Esophagus muscularis mucosa (tissue), 4 donors: ENCODE measurements around the gene ZNF234.

Source experiments
- CTCF ChIP-seq, 3 experiments: fragments of 200-600 bp in 2 of 3; fragments of 450-650 bp in 1 of 3; sonication (generic) in 2 of 3; IDR thresholded peaks; one replicate each; pipeline ENCODE4 v1.5.1; 2017 to 2019; ENCODE audit warnings: antibody characterized with exemption in 3 of 3, mild to moderate bottlenecking in 2 of 3, moderate library complexity in 1 of 3
- EP300 ChIP-seq: sonication (generic); formaldehyde crosslinking; IDR thresholded peaks from one replicate; pipeline ENCODE4 v1.6.1; 2017; ENCODE audit warnings: antibody characterized with exemption
- POLR2A ChIP-seq: fragments of 450-650 bp; IDR thresholded peaks from one replicate; pipeline ENCODE4 v1.6.1; 2017; ENCODE audit warnings: antibody characterized with exemption, moderate library complexity, mild to moderate bottlenecking, low read depth
- POLR2AphosphoS5 ChIP-seq, 2 donors: sonication (generic); formaldehyde crosslinking; IDR thresholded peaks; one replicate each; pipeline ENCODE4 v1.6.1; 2017; ENCODE audit warnings: antibody characterized with exemption in 2 of 2

DNA sequence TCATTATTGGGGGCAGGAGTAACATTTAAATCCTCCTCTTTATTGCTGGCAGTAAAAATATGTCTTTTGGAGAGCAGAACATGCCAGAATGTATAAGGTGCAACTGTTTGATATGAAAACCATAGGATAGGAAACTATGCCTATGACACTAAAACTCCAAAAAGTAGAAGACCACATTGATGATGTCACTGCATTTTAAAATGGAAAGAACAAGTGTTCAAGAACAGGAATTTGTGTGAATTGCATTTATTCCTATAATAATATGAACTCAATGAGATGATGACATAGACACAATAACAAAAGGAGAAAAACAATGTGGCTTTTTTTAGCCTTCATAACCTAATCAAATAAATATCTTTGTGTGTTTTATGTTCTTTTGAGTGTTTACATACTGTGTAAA is 31.9 kb upstream of the ZNF234 start:
- no peak for TF ChIP-seq EP300
- no peak for TF ChIP-seq CTCF (IDR thresholded peaks at IDR 0.05)
- no peak for TF ChIP-seq POLR2A
- TF ChIP-seq POLR2AphosphoS5 (IDR thresholded peaks at IDR 0.05), result no peak
